ENCODE results near the gene U2AF1L4.

Gene U2AF1L4

GRCh38 chr19:35782589-35782988 lies 37.4 kb upstream of the U2AF1L4 start:
- DNase-seq (ENCODE audit: low read depth): no peak
- TF ChIP-seq MYC (IDR thresholded peaks at IDR 0.05; ENCODE audit: low read depth, low read length) (no peak), MAX (IDR thresholded peaks at IDR 0.05; ENCODE audit: low read depth, low read length) (no peak), CTCF (IDR thresholded peaks at IDR 0.05; ENCODE audit: low read depth, low read length) (no peak), POLR2A (IDR thresholded peaks at IDR 0.05; ENCODE audit: extremely low read depth, insufficient read length) (no peak)
- no peak overlapping the region for H3K4me3 ChIP-seq (ENCODE audit: low read depth, low read length)

GRCh38 chr19:35781650-35782049 lies 36.4 kb upstream of the U2AF1L4 start:
- DNase-seq (ENCODE audit: low read depth): no peak
- no peak for TF ChIP-seq CTCF (IDR thresholded peaks at IDR 0.05; ENCODE audit: low read depth, low read length)
- TF ChIP-seq MYC (IDR thresholded peaks at IDR 0.05; ENCODE audit: low read depth, low read length): no peak
- no peak for TF ChIP-seq MAX (IDR thresholded peaks at IDR 0.05; ENCODE audit: low read depth, low read length)
- TF ChIP-seq POLR2A (IDR thresholded peaks at IDR 0.05; ENCODE audit: extremely low read depth, insufficient read length): no peak

GRCh38 chr19:35780717-35781116 lies 35.5 kb upstream of the U2AF1L4 start:
- DNase-seq (ENCODE audit: low read depth): no peak
- TF ChIP-seq MAX (IDR thresholded peaks at IDR 0.05; ENCODE audit: low read depth, low read length) (no peak), CTCF (IDR thresholded peaks at IDR 0.05; ENCODE audit: low read depth, low read length) (no peak), POLR2A (IDR thresholded peaks at IDR 0.05; ENCODE audit: extremely low read depth, insufficient read length) (no peak), MYC (IDR thresholded peaks at IDR 0.05; ENCODE audit: low read depth, low read length) (no peak)
- no peak overlapping the region for H3K4me3 ChIP-seq (ENCODE audit: low read depth, low read length)

More at GRCh38 chr19:35781650-35782049, 36.4 kb upstream of the U2AF1L4 start:
- no peak overlapping the region for H3K4me3 ChIP-seq (ENCODE audit: low read depth, low read length)

GRCh38 chr19:35780058-35780457 lies 34.8 kb upstream of the U2AF1L4 start:
- DNase-seq (ENCODE audit: low read depth): no peak
- TF ChIP-seq CTCF (IDR thresholded peaks at IDR 0.05; ENCODE audit: low read depth, low read length): no peak
- no peak for TF ChIP-seq MYC (IDR thresholded peaks at IDR 0.05; ENCODE audit: low read depth, low read length)

GRCh38 chr19:35779033-35779432 lies 33.8 kb upstream of the U2AF1L4 start:
- DNase-seq (ENCODE audit: low read depth): no peak
- H3K4me3 ChIP-seq (ENCODE audit: low read depth, low read length): no peak overlapping the region
- TF ChIP-seq MYC (IDR thresholded peaks at IDR 0.05; ENCODE audit: low read depth, low read length) (no peak), POLR2A (IDR thresholded peaks at IDR 0.05; ENCODE audit: extremely low read depth, insufficient read length) (no peak), CTCF (IDR thresholded peaks at IDR 0.05; ENCODE audit: low read depth, low read length) (no peak), MAX (IDR thresholded peaks at IDR 0.05; ENCODE audit: low read depth, low read length) (no peak)

More at GRCh38 chr19:35780058-35780457, 34.8 kb upstream of the U2AF1L4 start:
- no peak overlapping the region for H3K4me3 ChIP-seq (ENCODE audit: low read depth, low read length)

GRCh38 chr19:35777961-35778360 lies 32.7 kb upstream of the U2AF1L4 start:
- no peak for DNase-seq (ENCODE audit: low read depth)
- no peak overlapping the region for H3K4me3 ChIP-seq (ENCODE audit: low read depth, low read length)
- TF ChIP-seq MAX (IDR thresholded peaks at IDR 0.05; ENCODE audit: low read depth, low read length) (no peak), MYC (IDR thresholded peaks at IDR 0.05; ENCODE audit: low read depth, low read length) (no peak), POLR2A (IDR thresholded peaks at IDR 0.05; ENCODE audit: extremely low read depth, insufficient read length) (no peak), CTCF (IDR thresholded peaks at IDR 0.05; ENCODE audit: low read depth, low read length) (no peak)

Measured in NB4 (cell line).